ENCODE data around the gene RPL18.

The RPL18 gene

GRCh38 chr19:48644355-48644754, 25.4 kb upstream of the RPL18 start:
- H3K27me3 ChIP-seq (ENCODE audit: insufficient read depth, poor library complexity, severe bottlenecking): no peaks in the 10 kb centered on the region
- TF ChIP-seq POLR2AphosphoS5 (IDR thresholded peaks at IDR 0.05; ENCODE audit: low read depth): no peak
- TF ChIP-seq REST (IDR thresholded peaks at IDR 0.05; ENCODE audit: insufficient replicate concordance, low read depth): no peak
- TF ChIP-seq GABPA (IDR thresholded peaks at IDR 0.05; ENCODE audit: low read depth): no peak
- TF ChIP-seq SPI1 (IDR thresholded peaks at IDR 0.05; ENCODE audit: borderline replicate concordance, low read depth): no peak
- no peak for TF ChIP-seq CTCF (IDR thresholded peaks at IDR 0.05; ENCODE audit: insufficient read depth, low read length)
- H3K4me3 ChIP-seq (replicated peaks; ENCODE audit: insufficient read depth, low read length): no peak overlapping the region
- H3K27ac ChIP-seq (replicated peaks): no peak overlapping the region
- DNase-seq (ENCODE audit: low read depth in 1 of 2, low spot score in 1 of 2): no peak

DNA sequence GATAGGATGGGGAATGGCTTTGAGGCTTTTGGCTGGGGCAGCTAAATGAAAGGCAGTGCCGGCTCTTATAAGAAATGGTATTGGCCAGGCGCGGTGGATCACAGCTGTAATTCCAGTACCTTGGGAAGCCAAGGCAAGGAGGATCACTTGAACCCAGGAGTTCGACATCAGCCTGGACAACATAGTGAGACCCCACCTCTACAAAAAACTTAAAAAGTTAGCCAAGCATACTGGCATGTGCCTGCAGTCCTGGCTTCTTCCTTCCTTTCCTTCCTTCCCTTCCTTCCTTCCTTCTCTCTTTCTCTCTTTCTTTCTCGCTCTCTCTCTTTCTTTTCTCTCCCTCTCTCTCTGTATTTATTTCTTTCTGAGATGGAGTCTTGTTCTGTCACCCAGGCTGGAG, 23.9 kb upstream of the RPL18 start:
- Histone ChIP-seq H3K27me3 (ENCODE audit: insufficient read depth, poor library complexity, severe bottlenecking) (no peaks in the 10 kb centered on the region), H3K4me3 (replicated peaks; ENCODE audit: insufficient read depth, low read length) (no peak overlapping the region), H3K27ac (replicated peaks) (no peak overlapping the region)
- no peak for TF ChIP-seq POLR2AphosphoS5 (IDR thresholded peaks at IDR 0.05; ENCODE audit: low read depth)
- no peak for TF ChIP-seq SPI1 (IDR thresholded peaks at IDR 0.05; ENCODE audit: borderline replicate concordance, low read depth)
- TF ChIP-seq REST (IDR thresholded peaks at IDR 0.05; ENCODE audit: insufficient replicate concordance, low read depth): no peak
- no peak for TF ChIP-seq GABPA (IDR thresholded peaks at IDR 0.05; ENCODE audit: low read depth)
- TF ChIP-seq CTCF (IDR thresholded peaks at IDR 0.05; ENCODE audit: insufficient read depth, low read length): no peak
- DNase-seq (ENCODE audit: low read depth in 1 of 2, low spot score in 1 of 2): no peak

DNA sequence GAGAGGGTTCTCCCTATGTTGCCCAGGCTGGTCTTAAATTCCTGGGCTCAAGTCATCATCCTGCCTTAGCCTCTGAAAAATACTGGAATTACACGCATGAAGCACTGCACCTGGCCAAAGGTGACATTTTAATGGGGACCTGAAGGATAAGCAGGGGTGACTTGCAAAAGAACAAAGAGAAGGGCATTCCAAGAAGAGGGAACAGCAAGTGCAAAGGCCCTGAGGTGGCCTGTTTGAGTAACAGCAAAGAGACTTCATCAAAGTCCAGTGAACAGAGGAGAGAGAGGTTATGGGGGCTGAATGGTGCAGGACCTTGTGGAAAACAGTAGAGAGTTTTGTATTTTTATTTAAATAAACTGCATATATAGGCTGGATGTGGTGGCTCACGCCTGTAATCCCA, 22.9 kb upstream of the RPL18 start:
- Histone ChIP-seq H3K27ac (replicated peaks) (no peak overlapping the region), H3K27me3 (ENCODE audit: insufficient read depth, poor library complexity, severe bottlenecking) (no peaks in the 10 kb centered on the region), H3K4me3 (replicated peaks; ENCODE audit: insufficient read depth, low read length) (no peak overlapping the region)
- TF ChIP-seq SPI1 (IDR thresholded peaks at IDR 0.05; ENCODE audit: borderline replicate concordance, low read depth): no peak
- TF ChIP-seq REST (IDR thresholded peaks at IDR 0.05; ENCODE audit: insufficient replicate concordance, low read depth): no peak
- no peak for TF ChIP-seq GABPA (IDR thresholded peaks at IDR 0.05; ENCODE audit: low read depth)
- TF ChIP-seq POLR2AphosphoS5 (IDR thresholded peaks at IDR 0.05; ENCODE audit: low read depth): no peak
- no peak for TF ChIP-seq CTCF (IDR thresholded peaks at IDR 0.05; ENCODE audit: insufficient read depth, low read length)
- no peak for DNase-seq (ENCODE audit: low read depth in 1 of 2, low spot score in 1 of 2)
